T follicular helper cell (primary cell): ENCODE measurements around the gene PRPH.
"Not testable (repeated sequence)": the region's sequence is repeated elsewhere in the genome, so short reads cannot be mapped to it uniquely, and the experiment has no call there.

Source experiments
- DNase-seq: peaks from one replicate; pipeline ENCODE4 v3.0.0-alpha.2; 2020; ENCODE audit warnings: low read depth

Gene PRPH

DNA sequence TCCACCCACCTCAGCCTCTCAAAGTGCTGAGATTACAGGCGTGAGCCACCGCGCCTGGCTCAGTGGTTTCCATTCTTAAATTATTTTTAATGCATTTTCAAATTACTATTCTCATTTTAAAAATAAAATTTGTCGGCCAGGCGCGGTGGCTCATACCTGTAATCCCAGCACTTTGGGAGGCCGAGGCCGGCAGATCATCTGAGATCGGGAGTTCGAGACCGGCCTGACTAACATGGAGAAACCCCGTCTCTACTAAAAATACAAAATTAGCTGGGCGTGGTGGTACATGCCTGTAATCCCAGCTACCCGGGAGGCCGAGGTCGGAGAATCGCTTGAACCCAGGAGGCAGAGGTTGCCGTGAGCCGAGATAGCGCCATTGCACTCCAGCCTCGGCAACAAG is 38.8 kb downstream of the PRPH start:
- not testable (repeated sequence) for DNase-seq

DNA sequence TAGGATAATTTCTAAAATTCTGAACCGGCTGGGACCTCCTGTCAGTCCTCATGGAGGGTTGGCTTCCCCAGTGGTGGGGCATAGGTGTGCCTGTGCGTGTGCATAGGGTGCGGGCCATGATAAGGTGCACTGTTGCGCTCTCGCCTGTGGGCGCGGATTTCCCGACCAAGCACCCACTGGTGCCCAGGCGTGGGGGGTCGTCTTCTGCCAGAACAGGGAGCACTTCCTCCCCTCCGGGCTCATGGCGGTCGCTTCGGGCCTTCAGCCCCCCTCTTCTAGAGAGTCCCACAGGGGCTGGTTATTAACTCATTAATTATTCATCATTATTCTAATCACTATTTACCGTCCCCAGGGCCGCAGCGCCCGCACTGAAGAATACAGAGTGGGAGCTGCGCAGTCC is 39.3 kb downstream of the PRPH start:
- DNase-seq: no peak

DNA sequence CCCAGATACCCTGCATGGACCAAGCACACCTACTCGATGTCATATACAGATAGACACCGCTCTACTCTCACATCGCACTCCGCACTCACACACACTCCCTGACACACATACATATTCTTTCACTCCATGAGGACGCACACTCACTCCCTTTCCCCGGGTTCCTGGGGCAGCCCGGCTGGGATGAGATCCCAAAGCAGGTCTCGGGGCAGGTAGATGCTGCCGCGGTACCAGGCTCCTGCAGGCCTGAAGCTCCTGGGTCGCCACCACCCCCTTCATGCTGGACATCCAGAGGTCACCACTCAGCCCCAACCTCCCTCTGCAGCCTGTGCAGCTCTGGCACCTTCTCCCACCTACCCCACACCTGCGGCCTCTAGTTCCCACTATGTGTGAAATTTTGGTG is 39.7 kb downstream of the PRPH start:
- DNase-seq: no peak

DNA sequence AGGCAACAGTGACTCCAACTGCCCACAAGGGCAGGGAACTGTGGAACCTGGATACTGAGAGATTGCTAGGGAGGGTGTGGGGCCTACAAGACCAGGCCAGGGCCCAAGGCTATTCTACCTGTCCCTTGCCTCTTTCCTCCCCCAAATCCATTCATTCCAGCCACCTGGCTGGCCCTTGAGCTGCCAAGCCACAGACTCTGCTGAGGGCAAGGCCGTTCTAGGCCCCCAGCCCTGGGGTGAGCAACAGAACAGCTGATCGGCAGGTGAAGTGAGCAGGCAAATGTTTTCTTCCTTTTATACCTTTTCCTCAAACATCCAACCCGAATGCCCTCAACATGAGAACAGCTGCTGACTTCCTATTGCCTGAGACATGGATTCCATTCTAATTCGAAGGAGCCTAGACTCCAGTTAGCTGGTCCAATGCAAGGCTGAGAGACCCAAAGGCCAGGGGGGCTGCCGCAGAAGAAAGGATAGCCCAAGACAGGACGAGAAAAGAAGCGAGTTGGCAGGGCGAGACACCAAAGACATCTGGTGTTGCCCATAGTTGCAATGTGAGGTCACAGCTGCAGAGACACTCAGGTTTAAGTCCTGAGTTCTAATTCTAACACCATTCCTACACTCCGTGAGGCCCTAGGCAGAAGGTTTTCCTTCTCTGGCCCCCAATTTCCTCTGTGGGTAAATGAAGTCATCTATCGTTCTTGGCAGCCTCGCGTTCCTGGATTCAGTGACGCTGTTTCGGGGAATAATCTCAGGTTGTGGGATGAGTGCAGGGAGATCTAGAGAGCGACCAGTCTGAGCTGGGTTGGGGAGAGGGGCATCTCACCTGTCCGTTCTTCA is 40.4 kb downstream of the PRPH start:
- no peak for DNase-seq

DNA sequence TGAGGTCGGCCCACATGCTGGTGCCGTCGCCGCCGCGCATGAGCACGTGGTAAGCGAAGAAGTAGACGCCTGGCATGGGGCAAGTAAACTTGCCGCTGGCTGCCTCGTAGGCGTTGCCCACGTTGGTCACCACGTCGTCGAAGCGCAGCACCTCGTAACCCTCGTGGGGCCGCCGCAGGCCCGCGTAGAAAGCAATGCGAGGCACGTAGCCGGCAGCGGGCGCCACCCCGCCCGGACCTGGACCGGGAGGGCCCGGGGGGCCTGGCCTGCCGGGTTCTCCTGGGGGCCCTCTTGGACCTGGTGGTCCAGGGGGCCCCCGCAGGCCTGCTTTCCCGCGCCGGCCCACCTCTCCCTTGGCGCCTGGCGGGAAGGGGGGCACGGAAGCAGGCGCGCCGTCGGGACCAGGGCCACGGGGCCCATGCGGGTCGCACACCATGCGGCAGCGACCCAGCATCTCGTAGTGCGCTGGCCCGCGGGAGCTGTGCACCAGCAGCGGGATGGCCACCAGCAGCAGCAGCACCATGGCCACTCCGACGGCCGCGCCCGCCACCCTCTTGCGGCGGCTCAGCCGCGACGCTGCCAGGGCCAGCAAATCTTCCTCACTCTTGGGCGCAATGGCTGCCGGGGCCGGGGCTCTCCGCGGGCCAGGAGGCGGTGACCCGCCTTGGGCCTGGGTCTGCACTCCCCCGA is 41.2 kb downstream of the PRPH start:
- no peak for DNase-seq

DNA sequence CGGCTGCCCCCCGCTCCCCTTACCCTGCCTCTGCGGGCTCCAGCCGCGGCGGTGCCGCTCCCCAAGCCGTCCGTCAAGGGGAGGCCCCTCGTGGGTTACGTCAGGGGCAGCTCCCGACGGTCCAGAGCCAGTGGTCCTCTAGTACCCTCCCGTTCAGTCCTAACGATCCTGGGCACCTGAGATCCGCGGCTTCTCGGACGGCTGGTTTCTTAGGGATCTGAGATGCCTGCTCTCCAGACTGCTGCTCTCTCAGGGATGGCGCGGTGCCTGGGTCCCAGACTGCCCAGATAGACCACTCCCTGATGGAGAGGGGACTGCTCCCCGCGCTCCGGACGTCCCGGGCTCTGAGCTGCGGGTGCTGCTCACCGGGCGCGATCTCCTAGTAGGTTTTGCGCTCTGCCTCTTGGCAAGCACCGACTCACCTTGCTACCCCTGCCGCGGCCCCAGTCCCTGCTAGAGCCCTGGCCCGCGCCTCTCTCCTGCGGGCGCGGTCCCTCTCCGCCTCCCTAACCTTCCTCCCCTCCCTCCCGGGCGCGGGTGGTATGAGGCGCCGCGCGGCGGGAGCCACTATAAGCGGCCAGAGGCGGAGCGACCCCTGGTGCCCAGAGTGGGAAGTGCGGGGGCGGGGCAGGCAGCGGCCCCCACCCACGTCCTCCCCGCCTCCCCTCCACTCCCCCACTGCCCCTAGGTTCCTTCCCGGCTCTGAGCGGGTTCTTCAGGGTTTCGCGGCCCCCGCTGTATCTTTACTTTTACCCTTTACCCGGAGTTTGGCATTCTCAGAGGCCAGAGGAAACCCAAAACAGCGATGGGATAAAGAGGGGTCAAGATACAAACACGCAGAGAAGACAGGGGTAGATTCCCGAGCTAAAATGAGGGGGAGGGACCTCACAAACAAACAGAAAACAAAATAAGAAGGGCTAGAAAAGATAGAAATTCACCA is 42.0 kb downstream of the PRPH start, which contains the start of gene C1QL4:
TSS of gene C1QL4 (minus strand) at position 544 of the 940 bp plus-strand sequence. CDS start 711 bp downstream, outside the sequence.
- DNase-seq: peak; percentile 82

DNA sequence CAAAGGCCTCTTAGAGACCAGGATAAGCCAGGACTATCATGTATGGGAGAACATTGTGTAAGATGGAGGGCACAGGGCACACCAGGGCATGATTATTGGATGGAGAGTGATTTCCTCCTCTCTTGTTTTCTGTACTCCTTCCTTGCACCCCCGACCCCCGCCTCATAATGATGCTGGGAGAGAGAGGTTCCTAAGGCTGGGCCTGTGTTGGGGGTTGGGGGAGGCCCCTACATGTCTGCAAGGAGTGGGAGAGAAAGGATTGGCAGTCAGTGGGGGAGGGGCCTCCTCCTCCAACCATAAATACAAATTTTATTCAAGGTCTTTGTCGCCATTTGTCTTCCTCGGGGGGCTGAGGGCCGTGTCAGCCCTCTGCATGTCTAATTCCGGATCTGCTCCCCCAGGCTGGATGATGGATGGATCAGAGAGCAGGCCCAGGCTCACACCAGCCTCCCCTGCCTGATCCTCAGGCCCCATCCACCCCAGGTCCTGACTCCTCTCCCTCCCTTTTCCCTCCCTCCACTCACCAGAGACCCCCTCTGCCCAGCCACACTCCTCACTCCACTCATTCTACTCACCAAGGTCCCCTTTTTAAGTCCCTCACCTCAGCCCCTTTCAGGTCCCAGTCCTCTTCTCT is 44.0 kb downstream of the PRPH start:
- no peak for DNase-seq

DNA sequence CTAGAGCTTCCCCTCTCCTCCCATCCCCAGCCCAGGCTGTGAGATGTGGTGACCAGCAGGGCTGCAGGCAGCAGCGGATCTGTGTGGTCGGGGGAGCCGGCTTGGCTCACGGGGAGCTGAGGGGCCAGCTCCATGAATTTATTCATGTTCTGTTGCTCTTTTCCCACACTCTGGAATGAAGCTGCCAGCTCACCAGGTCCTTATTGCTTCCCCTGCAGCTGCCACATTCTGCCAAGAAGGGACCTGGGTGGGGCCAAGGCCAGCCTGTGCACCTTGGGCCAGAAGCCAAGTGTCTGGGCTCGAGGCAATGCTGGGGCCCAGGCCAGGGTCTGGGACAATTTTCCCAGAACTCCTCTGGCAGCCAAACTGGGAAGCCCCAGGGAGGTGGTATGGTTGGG is 44.5 kb downstream of the PRPH start:
- DNase-seq: no peak

DNA sequence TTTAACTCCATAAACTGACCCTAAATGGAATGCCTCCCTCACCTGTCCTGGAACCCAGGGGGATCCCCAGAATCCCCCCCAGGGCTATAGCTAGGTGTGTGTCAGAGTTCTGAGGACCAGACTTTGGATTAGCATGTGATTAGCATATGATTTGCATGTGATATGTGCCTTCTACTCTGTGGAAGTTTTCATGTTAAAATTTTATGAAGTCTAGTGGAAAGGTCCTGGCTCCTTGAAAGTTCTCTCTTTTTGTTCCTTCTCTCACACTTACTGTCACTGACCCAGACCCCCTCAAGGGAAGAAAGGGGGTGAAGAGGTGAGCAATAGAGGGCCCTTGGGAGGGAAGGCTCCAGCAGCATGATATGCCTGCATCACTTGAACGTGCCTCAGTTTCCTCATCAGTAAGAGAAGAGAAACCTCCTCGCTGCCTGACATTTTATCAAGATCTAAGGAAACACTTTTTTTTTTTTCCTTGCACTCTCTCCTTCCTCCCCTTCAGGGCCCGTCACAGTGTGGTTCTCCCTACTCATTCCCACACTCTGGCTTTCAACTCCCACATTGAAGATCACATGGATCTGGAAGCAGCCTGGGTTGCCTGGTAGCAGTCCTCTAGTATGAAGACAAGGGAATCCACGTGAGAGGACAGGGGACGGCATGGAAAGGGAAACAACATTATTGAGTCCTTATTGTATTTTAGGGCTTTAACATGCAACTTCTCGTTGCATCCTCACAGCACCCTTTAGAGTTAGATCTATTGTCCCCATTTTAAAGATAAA is 45.3 kb downstream of the PRPH start:
- no peak for DNase-seq

DNA sequence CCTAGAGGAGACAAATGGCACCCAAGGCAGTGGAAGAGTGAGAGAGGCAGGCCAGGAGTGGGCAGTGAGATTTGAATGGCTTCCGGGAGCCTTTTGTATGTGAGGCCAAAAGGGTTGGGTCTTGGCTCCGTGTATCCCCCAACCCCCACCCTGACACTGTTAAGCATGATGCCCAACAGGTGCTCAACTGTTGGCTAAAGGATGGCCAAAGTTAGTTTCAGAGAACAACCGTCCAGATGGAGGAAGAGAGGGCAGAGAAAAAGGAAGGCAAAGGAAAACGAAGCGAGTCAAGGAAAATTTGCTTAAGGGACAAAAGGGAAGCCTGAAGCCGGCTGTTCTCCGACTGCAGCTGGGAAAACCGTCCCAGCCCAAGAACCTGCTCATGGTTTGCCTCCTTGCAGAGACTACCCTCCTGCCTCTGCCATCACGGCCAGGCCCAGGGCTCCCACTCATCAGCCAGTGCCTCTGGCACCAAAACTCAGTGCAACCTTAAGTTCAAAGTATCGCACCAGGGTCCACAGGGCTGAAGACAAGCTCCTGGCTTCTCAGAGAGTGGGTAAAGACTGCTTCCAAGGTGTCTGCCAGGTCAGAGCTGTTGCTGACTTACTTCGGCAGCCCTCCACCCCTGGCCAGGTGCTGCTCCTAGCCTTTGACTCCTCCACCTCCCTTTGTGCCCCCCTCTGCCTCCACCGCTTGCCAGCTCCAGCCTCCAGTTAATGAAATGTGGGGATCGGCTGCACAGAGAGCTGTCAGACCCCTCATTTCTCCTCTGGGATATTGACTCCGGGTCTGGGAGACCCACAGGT is 46.2 kb downstream of the PRPH start:
- no peak for DNase-seq

DNA sequence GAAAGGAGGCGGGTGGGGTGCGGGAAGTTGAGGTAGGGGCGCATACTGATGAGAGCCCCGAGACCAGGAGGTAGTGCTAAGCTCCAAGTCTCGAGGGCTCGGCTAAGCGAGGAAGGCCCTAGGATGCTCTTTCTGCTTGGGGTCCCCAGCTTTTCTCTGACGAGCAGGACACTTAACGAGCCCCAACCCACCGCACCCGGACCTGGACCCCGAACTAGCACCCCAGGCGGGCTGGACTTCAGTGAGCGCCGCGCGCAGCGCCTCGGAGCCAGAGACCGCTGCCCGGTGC is 46.8 kb downstream of the PRPH start:
- no peak for DNase-seq

DNA sequence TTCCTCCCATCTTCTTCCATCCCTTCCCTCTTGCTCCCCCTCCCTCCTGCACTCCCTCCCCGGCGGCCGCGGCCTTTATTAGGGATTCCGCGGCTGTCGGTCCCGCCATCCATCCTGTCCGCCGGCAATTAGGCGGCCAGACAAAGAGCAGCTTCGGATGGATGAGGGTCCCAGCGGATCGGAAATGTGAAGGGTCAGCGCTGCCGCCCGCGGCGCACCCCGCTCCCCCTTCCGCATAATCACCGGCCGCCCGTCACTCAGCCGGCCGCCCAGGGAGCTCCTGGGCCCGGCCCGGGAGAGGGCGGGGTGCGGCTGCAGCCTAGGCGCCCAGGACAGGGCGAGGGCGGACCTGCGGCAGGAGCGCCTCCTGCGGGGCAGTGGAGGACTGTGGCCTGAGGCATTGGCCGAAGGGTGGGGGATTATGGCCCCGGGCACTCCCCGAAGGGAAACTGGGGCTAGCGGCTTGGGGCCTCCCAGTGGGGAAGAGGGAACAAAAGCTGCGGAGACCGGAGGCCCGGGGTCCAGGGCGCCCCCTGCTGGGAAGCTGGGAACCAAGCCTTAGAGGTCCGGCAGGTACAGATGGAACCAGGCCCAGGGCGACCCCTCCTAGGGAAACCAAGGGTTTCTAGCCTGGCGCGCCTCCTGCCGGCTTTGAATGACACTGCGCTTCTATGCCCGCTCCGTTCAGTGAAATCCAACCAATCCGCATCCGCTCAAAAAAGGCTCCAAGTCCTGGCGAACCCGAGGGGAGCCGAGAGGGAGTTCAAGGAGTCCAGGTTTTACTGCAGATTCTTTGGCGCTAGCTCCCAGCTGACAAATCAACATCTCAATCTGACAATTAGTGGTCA is 47.3 kb downstream of the PRPH start:
- DNase-seq: peak; percentile 53

DNA sequence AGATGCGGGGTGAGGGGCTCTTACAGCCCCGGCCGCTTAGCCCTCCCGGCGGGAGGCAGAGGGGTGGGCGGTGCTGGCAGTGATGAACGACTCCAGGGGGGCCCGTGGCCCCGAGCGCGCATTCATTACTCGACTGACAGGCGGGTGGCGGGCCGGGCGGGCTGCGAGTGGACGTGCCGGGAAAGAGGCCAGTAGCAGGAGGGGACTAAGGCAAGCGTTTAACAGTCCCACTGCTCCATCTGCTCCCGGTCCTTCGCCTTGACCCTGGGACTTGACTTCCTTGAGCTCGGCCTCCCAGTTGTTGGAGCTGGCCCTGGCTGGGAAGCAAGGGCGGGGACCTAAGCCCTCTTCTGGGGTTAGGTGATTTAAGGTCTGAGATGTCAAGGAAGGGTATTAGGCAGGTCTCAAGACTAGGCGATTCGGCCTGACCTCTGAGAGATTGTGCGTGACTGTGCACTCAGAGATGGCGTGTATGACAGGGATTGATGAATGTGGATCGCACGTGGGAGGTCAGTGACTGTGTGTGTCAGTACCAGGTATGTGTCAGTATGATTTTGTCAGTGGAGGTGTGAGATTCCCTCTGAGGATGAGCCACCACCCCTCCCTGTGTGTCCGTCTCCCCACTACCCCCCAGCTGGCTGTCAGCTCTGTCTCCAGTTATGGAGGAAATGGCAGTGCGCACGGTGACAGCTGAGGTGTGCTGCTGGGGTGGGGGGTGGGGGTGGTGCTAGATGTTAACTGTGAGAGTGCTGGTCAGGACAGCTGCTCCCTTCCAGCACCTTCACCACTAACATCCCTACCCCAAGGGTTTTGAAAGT is 48.2 kb downstream of the PRPH start:
- DNase-seq: no peak

DNA sequence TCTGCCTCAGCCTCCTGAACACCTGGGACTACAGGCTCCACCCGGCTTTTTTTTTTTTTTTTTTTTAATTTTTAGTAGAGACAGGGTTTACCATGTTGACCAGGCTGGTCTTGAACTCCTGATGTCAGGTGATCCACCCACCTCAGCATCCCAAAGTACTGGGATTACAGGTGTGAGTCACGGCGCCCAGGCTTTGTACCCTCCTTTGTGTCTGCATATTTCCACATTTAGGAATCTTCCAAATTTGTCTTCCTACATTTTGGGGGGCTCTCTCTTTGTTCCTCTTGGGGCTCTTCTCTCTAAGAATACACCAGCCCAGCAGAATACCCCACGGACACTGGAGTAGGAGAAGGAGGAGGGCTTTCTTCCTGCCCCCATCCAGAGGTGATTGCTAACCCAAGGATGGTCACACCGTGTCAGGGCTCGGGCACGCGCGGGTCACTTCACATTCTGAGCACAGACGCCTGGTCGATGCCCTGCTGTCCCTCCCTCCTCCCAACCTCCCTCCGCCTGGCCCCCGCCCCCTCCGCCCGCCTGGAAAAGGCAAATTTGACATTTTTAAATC is 49.6 kb downstream of the PRPH start:
- DNase-seq: no peak

DNA sequence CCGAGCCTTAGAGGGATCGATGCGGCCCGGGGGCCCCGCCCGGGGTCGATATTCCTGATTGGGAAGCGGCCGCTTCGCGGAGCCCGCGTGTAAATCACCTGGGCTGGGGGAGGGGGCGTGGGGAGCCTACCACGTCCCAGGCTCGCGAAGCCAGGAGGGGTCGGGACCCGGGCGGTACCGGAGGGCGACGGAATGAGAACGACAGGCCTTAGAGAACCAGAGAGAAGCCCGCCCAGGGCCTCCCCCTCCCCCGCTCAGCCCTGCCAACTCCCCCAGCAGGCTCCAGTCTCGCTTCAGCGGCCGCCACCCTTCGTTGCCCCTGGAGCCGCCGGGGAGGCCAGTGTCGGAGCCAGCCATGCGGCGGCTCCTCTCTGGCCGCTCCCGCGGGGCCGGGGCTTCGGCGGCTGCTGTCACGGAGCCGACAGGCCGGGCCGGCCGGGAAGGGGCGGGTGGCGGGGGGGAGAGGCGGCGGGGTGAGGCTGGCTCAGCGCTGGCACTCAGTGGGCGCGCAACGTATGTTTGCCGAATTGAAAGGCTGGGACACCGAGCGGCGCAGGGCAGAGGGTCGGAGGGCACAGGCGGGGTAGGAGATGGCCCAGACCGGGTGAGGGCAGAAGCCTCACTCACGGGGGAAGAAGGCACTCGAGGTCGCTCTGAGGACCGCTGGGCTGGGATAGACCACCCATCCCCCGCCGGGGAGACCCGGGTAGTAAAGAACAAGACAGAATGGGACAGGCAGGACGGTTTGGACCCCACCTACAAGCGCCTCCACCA is 50.3 kb downstream of the PRPH start:
- DNase-seq: no peak

DNA sequence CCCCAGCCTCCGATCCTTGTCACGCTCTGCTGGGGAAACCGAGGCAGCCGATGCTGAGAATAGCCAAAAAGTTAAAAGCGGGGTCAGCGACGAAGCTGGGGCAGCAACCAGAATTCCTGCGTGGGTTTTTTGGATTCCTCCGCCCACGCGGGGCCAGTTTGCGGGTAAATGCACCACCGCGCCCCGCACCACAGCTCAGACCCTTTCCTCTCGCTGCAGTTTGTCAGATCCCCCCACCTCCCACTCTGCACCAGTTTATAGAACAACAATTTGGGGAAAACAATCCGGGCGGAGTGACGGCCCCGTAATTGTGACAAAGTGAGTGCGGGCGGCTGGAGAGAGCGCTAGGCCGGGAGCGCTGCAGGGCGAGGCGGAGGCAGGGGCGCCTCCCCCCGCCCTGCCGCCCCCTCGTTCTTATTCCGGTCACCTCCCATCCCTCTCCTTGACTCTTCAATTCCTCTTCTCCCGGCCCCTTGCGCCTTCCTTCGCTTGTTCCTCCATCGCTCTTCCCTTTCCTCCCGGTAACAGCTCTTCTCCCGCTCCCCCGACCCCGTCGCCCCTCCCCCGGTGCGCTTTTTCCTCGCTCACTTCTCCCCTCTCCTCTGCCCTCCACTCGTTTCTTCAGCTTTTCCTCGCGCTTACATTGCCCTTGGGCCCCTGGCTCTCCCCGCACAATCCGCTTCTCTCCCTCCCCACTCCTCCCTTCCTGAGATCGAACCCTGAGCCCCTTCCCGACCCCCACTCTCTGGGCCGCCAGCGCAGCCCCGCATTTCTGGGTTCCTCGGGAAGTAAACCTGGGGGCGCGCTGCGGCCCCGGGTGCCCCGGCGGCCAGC is 51.1 kb downstream of the PRPH start:
- no peak for DNase-seq
